Midbrain (tissue), 1 donor: Measurements from ENCODE around the gene MYZAP.

Experiments used
- DNase-seq: peaks from one replicate; lab custom pipeline; 2025; lab: John Stamatoyannopoulos, UW

MYZAP gene

DNA sequence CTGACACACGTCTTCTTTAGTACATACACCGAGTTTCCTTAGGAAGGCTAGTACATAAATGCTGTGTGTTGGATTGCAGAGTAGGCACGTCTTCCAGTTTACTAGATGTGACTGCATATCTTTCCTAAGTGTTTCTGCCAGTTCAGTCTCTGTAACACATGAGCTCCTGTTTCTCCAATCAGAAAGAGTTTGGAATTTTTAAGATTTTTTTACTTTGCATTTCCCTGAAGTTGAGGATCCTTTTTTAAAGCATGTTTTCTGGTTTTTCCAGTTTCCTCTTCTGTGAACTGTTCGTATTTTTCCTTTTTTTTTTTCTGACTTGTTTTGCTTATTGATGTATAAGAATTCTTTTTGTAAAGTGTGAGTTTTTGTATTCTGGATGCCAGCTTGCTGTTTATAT is 107.3 kb downstream of the MYZAP start:
- DNase-seq = no peak

DNA sequence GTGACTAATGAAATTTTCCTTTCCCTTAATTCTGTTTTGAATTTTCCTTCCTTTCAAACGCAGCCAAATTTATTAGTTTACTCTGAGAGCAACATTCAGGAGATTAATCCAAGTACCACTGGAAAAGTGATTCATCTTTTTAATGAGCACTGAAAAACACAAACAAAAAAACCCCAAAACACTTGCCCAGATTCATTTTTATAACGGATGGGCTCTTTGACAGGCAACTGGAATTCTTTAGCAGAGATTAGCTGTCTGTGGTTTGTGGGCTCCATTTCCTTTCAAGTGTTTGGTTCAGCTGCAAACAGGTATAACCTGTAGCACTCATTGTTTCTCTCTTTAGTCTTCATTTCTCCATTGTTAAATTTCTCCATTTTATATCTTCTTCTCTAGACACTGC is 111.7 kb downstream of the MYZAP start:
- DNase-seq = no peak

DNA sequence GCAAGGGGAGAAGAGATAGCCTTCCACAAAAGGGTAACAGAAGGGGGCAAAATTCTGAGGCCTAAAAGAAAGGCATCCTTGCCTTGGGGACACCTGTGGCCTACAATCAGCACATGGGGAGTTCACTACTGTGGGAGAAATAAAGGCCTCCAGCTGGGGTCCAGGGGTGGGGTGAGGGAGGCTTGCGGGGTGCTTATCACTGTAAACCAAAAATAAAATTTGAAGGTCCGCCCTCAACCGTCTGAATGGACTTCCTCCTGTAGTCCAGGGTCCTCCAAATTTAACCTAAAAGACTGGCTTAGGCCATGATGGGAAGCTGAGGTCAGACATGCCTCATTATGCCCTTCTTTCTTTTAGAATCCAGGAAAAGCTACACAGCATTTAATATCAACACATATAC is 112.7 kb downstream of the MYZAP start:
- DNase-seq = no peak

DNA sequence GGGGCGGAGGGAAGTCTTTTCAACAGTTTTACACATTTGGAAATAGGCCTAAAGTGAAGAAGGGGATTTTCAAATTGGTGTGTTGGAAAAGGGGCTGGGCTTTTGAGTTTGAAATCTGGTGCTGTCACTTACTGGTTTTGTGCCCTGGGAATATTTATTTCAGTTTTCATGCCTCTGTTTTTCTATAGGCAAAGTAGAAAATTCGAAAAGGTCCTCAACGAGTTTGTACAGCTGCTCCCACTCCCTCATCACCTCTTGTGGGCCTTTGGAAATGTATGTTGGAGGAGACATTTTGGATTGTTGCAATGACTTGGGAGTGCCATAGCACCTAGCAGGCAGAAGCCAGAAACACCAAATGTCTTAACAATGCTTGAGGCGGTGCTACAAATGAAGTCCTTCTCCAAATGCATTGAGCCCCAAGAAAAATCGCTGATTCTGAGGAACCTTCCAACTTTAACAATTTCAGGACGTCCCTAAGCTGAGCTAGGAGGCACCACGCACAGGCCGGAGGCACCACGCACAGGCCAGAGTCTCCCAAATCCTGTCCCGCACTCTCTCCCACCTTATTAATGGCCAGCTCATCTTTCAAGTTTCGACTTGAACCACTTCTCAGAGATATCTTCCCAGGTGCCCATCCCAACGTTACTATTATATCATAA is 114.2 kb downstream of the MYZAP start:
- peak; percentile 48 for DNase-seq

DNA sequence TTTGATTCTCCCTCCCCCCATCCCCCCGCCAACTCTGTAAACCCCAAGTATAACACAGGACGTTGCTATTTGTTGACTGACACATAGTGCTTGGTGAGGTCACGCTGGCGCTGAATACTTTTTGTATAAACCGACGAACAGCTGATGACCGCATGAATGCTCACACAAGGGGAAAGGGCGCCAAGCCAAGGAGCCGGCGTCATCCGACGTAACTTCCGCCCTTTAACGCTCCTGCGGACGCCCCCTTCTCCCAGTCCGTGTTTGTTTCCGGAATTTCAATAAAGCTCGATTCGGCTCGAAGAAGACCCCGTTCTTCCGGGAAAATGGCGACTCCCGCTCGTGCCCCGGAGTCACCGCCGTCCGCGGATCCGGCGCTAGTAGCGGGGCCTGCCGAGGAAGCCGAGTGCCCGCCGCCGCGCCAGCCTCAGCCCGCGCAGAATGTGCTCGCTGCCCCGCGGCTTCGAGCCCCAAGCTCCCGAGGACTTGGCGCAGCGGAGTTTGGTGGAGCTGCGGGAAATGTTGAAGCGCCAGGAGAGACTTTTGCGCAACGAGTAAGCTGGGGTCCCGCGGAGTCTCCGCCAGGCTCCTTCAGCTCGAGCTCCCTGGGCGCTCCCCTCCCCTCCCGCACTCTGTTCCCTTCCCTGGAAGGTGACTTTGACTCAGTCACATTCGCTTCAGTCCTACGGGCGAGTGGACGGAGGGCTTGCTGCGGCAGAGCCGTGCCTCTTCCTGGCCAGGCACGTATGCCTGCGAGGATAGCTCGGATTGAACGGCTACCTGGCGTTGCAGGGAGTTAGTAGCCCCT is 114.9 kb downstream of the MYZAP start, which contains the start of gene POLR2M:
Gene POLR2M (plus strand): TSS at position 310 of the 805 bp plus-strand sequence. CDS start 129 bp downstream, at position 439.
- peak; percentile 97 for DNase-seq

DNA sequence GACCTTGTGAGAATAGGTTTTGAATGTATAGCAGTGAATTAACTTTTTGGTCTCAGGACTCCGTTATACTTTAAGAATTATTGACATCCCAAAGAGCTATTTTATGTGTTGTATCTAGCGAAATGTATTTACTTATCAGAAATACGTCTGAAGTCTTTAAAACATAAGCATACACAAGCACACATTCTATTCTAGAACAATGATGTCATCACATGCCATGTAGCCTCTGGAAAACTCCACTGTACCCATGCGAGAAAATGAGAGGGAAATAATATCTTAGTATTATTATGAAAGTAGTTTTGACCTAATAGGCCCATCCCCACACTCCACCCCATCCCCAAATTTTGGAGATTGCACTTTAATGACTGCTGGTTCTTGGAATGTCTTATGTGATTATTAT is 116.3 kb downstream of the MYZAP start:
- no peak for DNase-seq

DNA sequence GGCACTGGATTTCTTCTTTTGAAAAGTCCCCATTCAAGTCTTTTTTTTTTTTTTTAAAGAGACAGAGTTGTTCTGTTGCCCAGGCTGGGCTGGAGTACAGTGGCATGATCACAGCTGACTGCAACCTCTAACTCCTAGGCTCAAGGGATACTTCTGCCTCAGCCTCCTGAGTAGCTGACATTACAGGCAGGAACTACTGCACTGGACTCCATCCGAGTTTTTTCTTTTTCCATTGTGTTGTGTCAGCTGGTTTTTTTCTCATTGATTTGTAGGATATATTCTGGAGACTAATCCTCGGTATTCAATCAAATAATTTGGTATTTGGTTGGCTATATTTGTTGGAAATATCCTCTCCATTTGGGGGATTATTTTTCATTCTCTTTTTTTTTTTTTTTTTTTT is 126.6 kb downstream of the MYZAP start:
- no peak for DNase-seq

DNA sequence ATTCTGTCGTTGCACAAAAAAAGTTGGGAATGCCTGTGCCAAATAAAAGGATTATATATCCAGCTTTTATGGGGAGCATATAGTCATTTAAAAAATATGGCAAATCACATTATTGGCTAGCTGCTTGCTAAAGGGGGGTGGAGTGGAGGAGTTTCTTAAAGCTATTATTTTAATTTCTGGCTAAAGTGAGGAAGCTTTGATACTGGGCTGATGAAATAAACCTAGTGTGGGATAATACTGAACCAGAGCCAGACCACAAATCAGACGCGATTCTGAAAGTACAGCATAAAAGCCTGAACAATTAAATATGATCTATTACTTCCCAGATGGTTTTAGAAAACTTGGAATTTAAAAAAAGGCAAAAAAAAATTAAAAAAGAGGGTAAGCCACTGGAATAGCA is 129.2 kb downstream of the MYZAP start:
- DNase-seq = no peak

DNA sequence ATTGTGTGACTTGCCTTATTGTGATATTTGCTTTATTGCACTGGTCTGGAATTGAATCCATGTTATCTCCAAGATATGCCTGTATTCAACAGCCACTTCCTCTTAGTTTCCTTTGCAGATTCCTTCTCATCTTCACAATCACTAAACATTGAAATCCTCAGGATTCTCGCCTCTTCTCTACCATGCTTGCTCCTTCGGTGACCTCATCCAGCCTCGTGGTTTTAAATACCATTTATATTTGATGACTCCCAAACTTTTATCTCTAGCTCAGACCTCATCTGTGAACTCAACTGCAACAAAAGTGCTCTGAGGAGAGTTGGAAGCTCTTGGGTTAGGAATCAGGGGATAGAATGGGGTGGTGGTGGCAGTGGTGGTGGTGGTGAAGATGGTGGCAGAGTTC is 134.7 kb downstream of the MYZAP start:
- DNase-seq = no peak

DNA sequence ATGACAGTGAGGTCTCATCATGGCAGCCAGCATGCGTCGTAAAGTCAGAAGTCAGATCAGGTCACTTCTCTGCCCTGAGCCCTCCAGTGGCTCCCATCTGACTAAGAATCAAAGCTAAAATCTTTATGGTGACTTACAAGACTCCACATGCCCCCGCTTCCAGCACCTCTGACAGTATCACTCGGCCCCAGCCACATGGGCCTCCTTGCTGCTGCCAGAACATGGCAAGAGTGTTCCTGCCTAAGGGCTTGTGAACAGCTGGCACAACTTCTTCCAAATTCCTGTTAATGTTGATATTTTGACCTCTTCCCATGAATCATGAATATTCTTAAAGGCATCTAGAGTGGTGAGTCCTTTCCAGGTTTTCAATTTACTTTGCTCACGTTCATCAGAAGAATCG is 135.3 kb downstream of the MYZAP start:
- DNase-seq = no peak

DNA sequence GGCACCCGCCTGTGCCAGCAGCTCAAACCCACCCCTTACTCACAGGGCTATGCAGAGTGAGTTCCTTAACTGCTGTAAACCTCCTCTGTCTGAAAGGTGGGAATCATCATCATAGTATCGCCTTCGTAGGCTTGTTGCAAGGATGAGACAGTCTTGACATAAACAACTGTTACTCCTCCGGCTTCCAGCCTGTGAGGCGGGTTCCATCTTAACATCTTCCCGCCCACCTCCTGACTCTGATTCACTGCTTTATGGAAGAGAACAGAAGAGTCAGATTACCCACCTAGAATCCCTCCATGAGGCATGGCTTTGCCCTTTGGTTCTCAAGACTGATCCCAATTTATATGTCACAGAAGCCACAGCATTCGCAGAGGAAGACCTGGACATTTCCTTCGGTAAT is 136.7 kb downstream of the MYZAP start:
- DNase-seq = no peak

DNA sequence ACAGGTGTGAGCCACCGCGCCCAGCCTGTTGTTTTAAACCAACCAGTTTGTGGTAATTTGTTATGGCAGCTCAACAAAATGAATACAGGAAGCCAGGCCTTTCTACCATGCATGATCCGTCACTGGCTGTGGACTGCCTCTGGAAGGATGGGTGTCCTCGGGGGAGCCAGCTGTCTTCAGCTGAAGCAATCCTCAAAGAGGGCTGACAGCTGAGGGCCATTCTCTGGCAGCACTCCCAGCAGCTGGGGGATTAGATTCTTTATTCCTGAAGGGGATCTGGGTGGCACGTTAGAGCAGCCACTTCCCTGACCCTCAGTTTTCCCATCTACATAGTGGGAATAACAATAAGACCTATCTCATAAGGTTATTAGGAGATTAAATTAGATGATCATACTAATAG is 139.2 kb downstream of the MYZAP start:
- no peak for DNase-seq

DNA sequence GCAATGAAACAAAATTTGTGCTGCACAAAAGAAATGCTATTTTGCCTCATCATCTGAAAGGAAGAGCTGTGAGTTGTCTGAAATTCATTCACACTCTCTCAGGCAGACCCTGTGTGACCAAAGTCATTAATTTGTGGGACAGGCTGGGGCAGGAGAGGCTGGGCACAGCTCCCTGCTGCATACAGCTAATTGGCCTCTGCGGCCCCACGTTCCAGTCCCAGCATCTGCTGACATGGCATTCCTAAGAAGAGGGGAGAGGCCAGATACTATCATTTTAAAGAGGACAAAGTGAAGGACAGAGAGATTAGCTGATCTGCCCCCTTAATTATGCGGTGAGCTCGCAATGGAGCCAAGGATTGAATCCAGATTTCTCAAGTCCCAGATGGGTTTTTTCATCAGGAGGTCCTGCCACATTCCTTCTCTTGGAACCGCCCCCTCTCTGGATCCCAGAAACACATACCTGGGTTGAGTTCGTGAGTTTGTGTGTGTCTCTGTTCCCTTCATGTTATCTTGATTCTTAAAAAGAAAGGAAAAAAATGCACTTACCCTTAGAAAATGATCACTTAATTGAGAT is 139.9 kb downstream of the MYZAP start:
- no peak for DNase-seq

DNA sequence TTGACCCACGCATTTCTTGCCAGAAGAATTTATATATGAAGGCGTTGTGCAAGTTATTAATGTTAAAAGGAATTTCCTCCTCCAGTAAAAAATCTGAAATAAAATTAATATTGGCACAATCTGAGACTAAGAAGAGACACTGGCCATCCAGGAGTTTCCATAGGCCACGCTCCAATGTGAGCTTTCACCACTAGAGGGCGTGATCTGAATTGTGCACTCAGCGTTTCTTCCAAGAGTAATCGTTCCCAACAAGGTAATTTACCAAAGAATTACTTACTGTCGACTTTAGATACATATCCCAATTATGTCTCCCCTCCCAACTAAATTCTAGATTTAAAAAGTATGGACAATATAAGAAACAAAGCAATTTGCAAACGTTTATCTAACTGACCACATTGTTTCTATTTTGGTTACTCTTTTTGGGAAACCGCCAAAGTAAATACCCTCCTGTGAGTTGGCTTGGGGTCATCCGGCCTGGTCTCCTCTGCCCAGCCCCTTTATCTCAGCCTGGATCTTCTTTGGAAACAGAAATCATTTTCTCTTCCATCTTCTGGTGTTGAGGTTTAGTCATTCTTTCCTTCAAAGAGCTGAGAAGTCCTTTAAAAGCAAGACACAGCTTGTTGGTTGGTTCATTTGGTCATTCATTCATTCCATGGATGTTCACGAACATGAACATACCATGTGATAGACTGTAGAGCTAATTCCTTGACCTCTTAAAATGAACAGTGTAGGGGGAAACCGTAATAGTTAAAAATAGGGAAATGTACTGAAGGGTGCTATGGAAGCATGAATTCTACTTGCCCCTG is 141.0 kb downstream of the MYZAP start:
- DNase-seq = peak; percentile 79

DNA sequence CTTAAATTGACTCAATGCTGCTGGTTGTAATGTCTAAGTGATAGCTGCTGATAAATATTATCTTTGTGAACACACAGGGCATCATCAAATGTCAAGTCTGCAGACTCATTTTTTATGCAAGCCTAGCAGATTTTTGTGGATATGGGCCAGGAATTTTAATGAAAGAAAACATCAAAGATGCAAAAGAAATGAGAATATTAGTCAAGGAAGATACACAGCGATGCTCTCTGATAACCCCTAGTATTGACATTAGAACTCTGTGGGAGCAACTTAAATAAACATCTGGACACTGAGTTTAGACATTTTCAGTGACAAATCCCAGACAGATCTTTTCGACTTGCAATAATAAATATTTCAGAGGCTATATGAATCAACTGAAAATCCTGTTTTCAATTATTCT is 143.2 kb downstream of the MYZAP start:
- DNase-seq = peak; percentile 21
